ENCODE data around the gene ZNF280B.
"Not testable (repeated sequence)": the region's sequence is repeated elsewhere in the genome, so short reads cannot be mapped to it uniquely, and the experiment has no call there.

The ZNF280B gene

DNA sequence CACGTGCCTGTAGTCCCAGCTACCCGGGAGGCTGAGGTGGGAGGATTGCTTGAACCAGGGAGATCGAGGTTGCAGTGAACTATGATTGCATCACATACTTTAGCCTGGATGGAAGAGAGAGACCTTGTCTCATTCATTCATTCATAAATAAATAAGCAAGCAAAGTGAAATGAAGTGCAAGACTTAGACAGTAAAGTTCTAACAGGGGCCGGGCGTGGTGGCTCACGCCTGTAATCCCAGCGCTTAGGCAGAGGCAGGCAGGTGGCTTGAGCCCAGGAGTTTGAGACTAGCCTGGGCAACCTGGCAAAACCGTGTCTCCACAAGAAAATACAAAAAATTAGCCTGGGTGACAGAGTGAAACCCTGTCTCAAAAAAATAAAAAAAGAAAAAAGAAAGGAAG, 13.1 kb upstream of the ZNF280B start:
- H3K27me3 Mint-ChIP-seq, result peaks cover 4% of the 10 kb centered on the region
- ATAC-seq, result no peak
- H3K9me3 Mint-ChIP-seq, result no peaks in the 10 kb centered on the region
- H3K4me1 Mint-ChIP-seq, result peaks cover 7% of the 10 kb centered on the region
- no peak overlapping the region for H3K27ac Mint-ChIP-seq
- no peaks in the 10 kb centered on the region for H3K36me3 Mint-ChIP-seq
- H3K4me3 Mint-ChIP-seq, result no peak overlapping the region

GRCh38 chr22:22520667-22521602, 12.4 kb upstream of the ZNF280B start:
- Mint-ChIP-seq H3K4me3 (no peak overlapping the region), H3K27me3 (peaks cover 9% of the 10 kb centered on the region), H3K4me1 (peaks cover 7% of the 10 kb centered on the region), H3K9me3 (no peaks in the 10 kb centered on the region), H3K36me3 (no peaks in the 10 kb centered on the region), H3K27ac (no peak overlapping the region)
- ATAC-seq, result no peak

GRCh38 chr22:22520020-22520656, 11.6 kb upstream of the ZNF280B start, which contains the start of gene ZNF280A:
TSS of gene ZNF280A (minus strand) at chr22:22520270. CDS start at chr22:22515630, 4,640 bp downstream.
- Mint-ChIP-seq H3K27me3 (peaks cover 17% of the 10 kb centered on the region), H3K4me1 (peaks cover 7% of the 10 kb centered on the region), H3K36me3 (no peaks in the 10 kb centered on the region), H3K9me3 (no peaks in the 10 kb centered on the region), H3K27ac (no peak within 1 kb of the TSS), H3K4me3 (no peak within 1 kb of the TSS)
- ATAC-seq, result no peak

GRCh38 chr22:22519591-22519990, 11.0 kb upstream of the ZNF280B start:
- Mint-ChIP-seq H3K4me3 (no peak overlapping the region), H3K27ac (no peak overlapping the region), H3K36me3 (no peaks in the 10 kb centered on the region), H3K4me1 (peaks cover 7% of the 10 kb centered on the region), H3K27me3 (peaks cover 23% of the 10 kb centered on the region), H3K9me3 (no peaks in the 10 kb centered on the region)
- ATAC-seq, result no peak

DNA sequence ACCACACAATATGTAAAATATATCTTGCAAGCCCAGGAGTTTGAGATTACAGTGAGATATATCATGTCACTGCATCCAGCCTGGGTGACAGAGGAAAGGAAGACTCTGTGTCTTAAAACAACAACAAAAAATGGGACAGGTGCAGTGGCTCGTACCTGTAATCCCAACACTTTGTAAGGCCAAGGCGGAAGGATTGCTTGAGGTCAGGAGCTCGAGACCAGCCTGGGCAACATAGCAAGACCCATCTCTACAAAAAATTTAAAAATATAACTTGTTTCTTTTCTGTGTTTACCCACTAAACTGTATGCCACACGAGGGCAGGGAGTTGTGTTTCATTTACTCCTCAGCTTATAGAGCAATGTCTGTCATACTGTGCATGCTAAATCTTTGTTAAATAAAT, 8.4 kb upstream of the ZNF280B start:
- ATAC-seq, result no peak
- H3K9me3 Mint-ChIP-seq, result no peaks in the 10 kb centered on the region
- H3K27ac Mint-ChIP-seq, result no peak overlapping the region
- no peak overlapping the region for H3K4me3 Mint-ChIP-seq
- H3K27me3 Mint-ChIP-seq, result peaks cover 23% of the 10 kb centered on the region
- H3K36me3 Mint-ChIP-seq, result no peaks in the 10 kb centered on the region
- peaks cover 13% of the 10 kb centered on the region for H3K4me1 Mint-ChIP-seq

DNA sequence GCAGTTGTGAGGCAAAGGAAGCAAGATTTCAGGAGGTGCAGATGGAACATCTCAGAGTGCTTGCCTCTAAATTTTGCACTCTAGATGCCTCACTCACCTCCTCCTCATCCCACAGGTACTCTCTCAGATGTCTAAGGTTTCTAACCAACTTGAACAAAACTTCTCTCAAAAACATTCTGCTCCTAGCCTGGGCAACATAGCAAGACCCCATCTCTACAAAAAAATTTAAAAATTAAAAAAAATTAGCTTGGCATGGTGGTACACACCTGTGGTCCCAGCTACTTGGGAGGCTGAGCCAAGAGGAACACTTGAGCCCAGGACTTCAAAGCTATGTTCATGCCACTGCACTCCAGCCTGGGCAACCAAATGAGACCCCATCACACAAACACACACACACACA, 7.3 kb upstream of the ZNF280B start:
- Mint-ChIP-seq H3K4me1 (peaks cover 13% of the 10 kb centered on the region), H3K27ac (no peak overlapping the region), H3K36me3 (no peaks in the 10 kb centered on the region), H3K9me3 (peaks cover 5% of the 10 kb centered on the region), H3K27me3 (peaks cover 23% of the 10 kb centered on the region), H3K4me3 (no peak overlapping the region)
- no peak for ATAC-seq

DNA sequence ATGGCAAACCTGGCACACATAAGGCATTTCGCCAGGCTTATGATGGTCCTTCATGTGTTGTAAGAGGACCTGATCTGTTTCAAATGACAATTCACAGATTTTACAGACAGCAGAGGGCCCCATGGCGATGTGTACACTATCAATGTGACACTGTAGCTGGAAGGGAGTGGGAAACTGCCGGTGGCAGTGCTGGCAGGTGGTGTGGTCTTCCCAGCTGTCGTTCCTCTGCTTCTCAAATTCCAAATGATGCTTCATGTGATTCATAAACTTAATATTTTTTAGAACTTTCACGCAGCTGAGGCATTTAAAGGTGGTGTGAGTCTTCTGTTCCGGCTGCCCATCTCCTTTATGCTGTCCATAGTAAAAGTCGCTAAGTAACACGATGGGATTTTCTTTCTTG, 5.9 kb upstream of the ZNF280B start:
- H3K36me3 Mint-ChIP-seq, H3K27ac Mint-ChIP-seq, ATAC-seq, H3K4me1 Mint-ChIP-seq, H3K4me3 Mint-ChIP-seq: not testable (repeated sequence)
- Mint-ChIP-seq H3K27me3 (peaks cover 23% of the 10 kb centered on the region), H3K9me3 (peaks cover 10% of the 10 kb centered on the region)

GRCh38 chr22:22513619-22514018, 5.1 kb upstream of the ZNF280B start:
- Mint-ChIP-seq H3K36me3 (no peaks in the 10 kb centered on the region), H3K9me3 (peaks cover 11% of the 10 kb centered on the region), H3K27ac (no peak overlapping the region), H3K4me3 (no peak overlapping the region), H3K27me3 (peaks cover 23% of the 10 kb centered on the region), H3K4me1 (peaks cover 6% of the 10 kb centered on the region)
- ATAC-seq, result no peak

- Mint-ChIP-seq H3K4me1 (peaks cover 9% of the 10 kb centered on the region), H3K4me3 (no peak overlapping the region), H3K27me3 (peaks cover 23% of the 10 kb centered on the region), H3K27ac (no peak overlapping the region), H3K36me3 (no peaks in the 10 kb centered on the region), H3K9me3 (peaks cover 11% of the 10 kb centered on the region)
- no peak for ATAC-seq
Observed at GRCh38 chr22:22512951-22513350, 4.4 kb upstream of the ZNF280B start.

DNA sequence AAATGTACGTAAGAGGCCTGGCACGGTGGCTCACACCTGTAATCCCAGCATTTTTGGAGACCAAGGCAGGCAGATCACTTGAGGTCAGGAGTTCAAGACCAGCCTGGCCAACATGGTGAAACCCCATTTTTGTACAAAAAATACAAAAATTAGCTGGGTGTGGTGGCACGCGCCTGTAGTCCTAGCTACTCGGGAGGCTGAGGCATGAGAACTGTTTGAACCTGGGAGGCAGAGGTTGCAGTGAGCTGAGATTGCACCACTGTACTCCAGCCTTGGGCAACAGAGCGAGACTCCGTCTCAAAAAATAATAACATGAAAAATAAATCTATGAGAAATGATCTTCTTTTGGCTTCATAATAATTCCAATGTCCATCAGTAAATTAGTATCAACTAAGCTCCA, 2.3 kb upstream of the ZNF280B start:
- H3K36me3 Mint-ChIP-seq, ATAC-seq, H3K27ac Mint-ChIP-seq, H3K4me3 Mint-ChIP-seq: not testable (repeated sequence)
- peaks cover 19% of the 10 kb centered on the region for H3K4me1 Mint-ChIP-seq
- H3K9me3 Mint-ChIP-seq, result peaks cover 11% of the 10 kb centered on the region
- H3K27me3 Mint-ChIP-seq, result peaks cover 13% of the 10 kb centered on the region

- peak overlapping the region; percentile 56 for H3K4me3 Mint-ChIP-seq
- peaks cover 22% of the 10 kb centered on the region for H3K4me1 Mint-ChIP-seq
- ATAC-seq, H3K27me3 Mint-ChIP-seq, H3K27ac Mint-ChIP-seq: not testable (repeated sequence)
- peaks cover 13% of the 10 kb centered on the region for H3K36me3 Mint-ChIP-seq
- peaks cover 11% of the 10 kb centered on the region for H3K9me3 Mint-ChIP-seq
Observed at GRCh38 chr22:22509912-22510311, 1.4 kb upstream of the ZNF280B start.

DNA sequence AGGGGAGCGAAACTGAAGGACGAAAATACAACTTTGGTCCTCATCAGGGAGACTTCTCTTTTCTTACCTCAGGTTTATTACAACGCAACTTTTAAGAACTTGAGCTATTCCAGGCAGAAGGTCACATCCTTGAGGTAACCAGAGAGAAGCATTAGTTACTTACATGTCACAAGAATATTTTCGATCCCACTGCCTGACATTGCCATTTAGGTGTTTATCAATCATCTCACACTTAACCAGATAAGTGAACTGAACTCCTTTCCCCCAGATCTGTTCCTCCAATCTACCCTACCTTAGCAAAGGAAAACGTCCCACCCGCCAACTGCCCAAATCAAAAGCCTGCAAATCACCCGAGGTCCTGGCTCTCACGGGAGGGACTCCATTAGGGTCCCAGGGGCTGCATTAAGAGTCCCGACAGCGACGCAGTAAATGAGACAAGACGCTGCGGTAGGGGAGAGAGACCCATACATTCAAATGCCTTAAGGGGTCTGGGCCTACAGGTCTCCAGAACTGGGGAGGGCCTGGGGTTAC, 734 bp downstream of the ZNF280B start:
- H3K27ac Mint-ChIP-seq, result peak overlapping the region; percentile 54
- H3K36me3 Mint-ChIP-seq, result peaks cover 22% of the 10 kb centered on the region
- H3K9me3 Mint-ChIP-seq, result peaks cover 11% of the 10 kb centered on the region
- no peak for ATAC-seq
- peaks cover 22% of the 10 kb centered on the region for H3K4me1 Mint-ChIP-seq
- peak overlapping the region; percentile 82 for H3K4me3 Mint-ChIP-seq
- no peaks in the 10 kb centered on the region for H3K27me3 Mint-ChIP-seq

- H3K4me1 Mint-ChIP-seq, result peaks cover 16% of the 10 kb centered on the region
- no peak overlapping the region for H3K4me3 Mint-ChIP-seq
- ATAC-seq, result no peak
- H3K36me3 Mint-ChIP-seq, result peaks cover 27% of the 10 kb centered on the region
- H3K9me3 Mint-ChIP-seq, result peaks cover 11% of the 10 kb centered on the region
- no peak overlapping the region for H3K27ac Mint-ChIP-seq
- H3K27me3 Mint-ChIP-seq, result no peaks in the 10 kb centered on the region
Observed at GRCh38 chr22:22506736-22507135, 1.8 kb downstream of the ZNF280B start.

DNA sequence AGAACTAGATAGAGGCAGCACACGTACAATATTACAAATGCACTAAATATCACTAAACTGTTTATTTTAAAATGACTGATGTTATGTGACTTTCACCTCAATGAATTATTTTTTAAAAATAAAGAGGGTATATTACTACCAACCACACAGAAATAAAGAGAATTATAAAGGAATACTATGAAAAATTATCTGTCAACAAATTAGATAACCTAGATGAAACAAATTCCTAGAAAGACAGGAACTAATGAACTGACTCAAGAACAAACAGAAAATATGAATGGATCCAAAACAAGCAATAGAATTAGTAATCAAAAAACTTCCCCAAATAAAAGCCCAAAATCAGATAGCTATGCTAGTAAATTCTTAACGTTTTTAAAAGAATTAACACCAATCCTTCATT, 10.3 kb downstream of the ZNF280B start:
- Mint-ChIP-seq H3K36me3 (peaks cover 29% of the 10 kb centered on the region), H3K27ac (no peak overlapping the region), H3K9me3 (no peaks in the 10 kb centered on the region), H3K4me1 (no peaks in the 10 kb centered on the region), H3K27me3 (no peaks in the 10 kb centered on the region), H3K4me3 (no peak overlapping the region)
- ATAC-seq, result no peak

- H3K27me3 Mint-ChIP-seq, H3K27ac Mint-ChIP-seq: not testable (repeated sequence)
- peaks cover 47% of the 10 kb centered on the region for H3K36me3 Mint-ChIP-seq
Observed at GRCh38 chr22:22491589-22491988, 17.0 kb downstream of the ZNF280B start.

More at GRCh38 chr22:22491589-22491988, 17.0 kb downstream of the ZNF280B start:
- not testable (repeated sequence) for ATAC-seq, H3K4me3 Mint-ChIP-seq, H3K9me3 Mint-ChIP-seq, H3K4me1 Mint-ChIP-seq

Measured in stimulated activated memory B cell treated with anti-CD40 and anti-IgM and Interleukin-4, amounts not matched to agents 10 μg/mL and 1 μg/mL and 100 μg/mL, for 72 hours (primary cell).